ENCODE results near the gene TMEM98.
"Not testable (repeated sequence)": the region's sequence is repeated elsewhere in the genome, so short reads cannot be mapped to it uniquely, and the experiment has no call there.

The TMEM98 gene

DNA sequence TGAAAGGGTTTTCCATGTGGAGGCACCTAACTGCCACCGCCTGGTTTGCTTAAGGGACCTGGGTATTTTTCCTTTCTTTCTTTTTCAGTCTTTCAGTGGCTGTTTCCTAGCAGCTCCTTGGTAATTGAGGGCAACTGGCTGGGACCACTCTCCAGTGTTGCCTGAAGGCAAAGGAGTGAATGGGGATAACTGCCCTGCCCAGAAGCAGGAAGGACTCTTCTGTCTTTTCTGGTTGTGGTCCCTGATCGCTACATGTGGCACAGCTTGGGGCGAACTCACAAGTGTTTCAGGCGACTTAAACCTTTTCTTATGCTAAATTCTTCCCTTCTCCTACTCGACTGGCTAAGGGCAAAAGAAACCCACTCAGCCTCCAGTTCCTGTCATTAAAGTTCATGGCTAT is 10.1 kb upstream of the TMEM98 start:
- Histone ChIP-seq H3K27me3 (ENCODE audit: insufficient read depth, low read depth, severe bottlenecking) (no peaks in the 10 kb centered on the region), H3K9me3 (ENCODE audit: severe bottlenecking) (no peaks in the 10 kb centered on the region), H3K4me3 (ENCODE audit: low read depth, low read length) (no peak overlapping the region), H3K36me3 (no peaks in the 10 kb centered on the region), H3K27ac (no peak overlapping the region)
- TF ChIP-seq, protein P1, sequence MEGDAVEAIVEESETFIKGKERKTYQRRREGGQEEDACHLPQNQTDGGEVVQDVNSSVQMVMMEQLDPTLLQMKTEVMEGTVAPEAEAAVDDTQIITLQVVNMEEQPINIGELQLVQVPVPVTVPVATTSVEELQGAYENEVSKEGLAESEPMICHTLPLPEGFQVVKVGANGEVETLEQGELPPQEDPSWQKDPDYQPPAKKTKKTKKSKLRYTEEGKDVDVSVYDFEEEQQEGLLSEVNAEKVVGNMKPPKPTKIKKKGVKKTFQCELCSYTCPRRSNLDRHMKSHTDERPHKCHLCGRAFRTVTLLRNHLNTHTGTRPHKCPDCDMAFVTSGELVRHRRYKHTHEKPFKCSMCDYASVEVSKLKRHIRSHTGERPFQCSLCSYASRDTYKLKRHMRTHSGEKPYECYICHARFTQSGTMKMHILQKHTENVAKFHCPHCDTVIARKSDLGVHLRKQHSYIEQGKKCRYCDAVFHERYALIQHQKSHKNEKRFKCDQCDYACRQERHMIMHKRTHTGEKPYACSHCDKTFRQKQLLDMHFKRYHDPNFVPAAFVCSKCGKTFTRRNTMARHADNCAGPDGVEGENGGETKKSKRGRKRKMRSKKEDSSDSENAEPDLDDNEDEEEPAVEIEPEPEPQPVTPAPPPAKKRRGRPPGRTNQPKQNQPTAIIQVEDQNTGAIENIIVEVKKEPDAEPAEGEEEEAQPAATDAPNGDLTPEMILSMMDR (IDR thresholded peaks at IDR 0.05; ENCODE audit: low read depth, low read length) = no peak
- DNase-seq = no peak

DNA sequence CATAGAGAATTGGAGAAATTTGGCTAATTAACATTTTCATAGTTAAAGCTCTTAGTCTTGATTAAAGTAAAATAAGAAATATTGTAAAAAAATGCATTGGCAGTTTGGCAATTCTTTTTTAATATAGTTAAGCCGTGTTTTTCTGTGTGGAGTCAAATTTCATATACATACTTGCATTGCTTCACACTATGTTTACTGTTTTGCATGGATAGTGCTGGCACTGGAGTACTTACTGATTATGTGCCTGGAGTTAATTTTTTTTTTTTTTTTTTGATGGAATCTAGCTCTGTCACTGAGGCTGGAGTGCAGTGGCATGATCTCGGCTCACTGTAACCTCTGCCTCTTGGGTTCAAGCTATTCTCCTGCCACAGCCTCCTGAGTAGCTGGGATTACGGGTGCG is 8.1 kb upstream of the TMEM98 start:
- not testable (repeated sequence) for H3K4me3 ChIP-seq (ENCODE audit: low read depth, low read length); DNase-seq; H3K9me3 ChIP-seq (ENCODE audit: severe bottlenecking); H3K27ac ChIP-seq; H3K27me3 ChIP-seq (ENCODE audit: insufficient read depth, low read depth, severe bottlenecking); H3K36me3 ChIP-seq

DNA sequence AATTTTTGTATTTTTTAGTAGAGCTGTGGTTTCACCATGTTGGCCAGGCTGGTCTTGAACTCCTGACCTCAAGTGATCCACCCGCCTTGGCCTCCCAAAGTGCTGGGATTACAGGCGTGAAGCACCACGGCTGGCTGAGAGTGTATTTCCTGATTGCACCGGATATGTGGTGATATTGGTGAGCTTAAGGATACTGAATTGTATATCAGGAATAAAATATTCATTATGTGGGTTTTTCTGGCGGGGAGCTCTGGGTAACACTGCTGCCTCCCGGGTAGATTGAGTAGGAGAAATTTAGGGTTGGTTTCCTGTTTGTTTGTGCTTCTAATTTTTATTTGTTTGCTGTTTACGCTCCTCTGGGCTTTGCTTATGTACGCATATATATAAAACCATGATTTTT is 7.7 kb upstream of the TMEM98 start:
- no peak overlapping the region for H3K27ac ChIP-seq
- H3K27me3 ChIP-seq (ENCODE audit: insufficient read depth, low read depth, severe bottlenecking) = no peaks in the 10 kb centered on the region
- no peaks in the 10 kb centered on the region for H3K36me3 ChIP-seq
- H3K9me3 ChIP-seq (ENCODE audit: severe bottlenecking) = no peaks in the 10 kb centered on the region
- no peak overlapping the region for H3K4me3 ChIP-seq (ENCODE audit: low read depth, low read length)
- DNase-seq = no peak
- TF ChIP-seq, protein P1 (IDR thresholded peaks at IDR 0.05; ENCODE audit: low read depth, low read length) = no peak

DNA sequence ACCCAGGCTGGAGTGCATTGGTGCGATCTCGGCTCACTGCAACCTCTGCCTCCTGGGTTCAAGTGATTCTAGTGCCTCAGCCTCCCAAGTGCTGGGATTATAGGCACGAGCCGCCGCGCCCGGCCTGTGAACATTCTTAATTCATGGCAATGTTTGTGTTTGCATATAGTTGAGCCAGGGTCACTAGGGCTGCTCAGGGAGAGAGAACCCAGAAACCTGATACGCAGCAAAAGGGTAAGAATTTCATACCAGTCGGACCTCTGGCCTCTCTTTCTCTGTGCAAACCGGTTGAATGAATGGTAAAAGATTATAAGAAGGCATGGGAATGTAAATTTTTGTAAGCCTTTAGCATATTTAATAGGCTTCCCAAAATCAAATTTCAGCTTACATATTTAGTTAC is 6.9 kb upstream of the TMEM98 start:
- Histone ChIP-seq H3K4me3 (ENCODE audit: low read depth, low read length) (no peak overlapping the region), H3K36me3 (no peaks in the 10 kb centered on the region), H3K27me3 (ENCODE audit: insufficient read depth, low read depth, severe bottlenecking) (no peaks in the 10 kb centered on the region), H3K27ac (no peak overlapping the region), H3K9me3 (ENCODE audit: severe bottlenecking) (no peaks in the 10 kb centered on the region)
- TF ChIP-seq, protein P1 (IDR thresholded peaks at IDR 0.05; ENCODE audit: low read depth, low read length) = no peak
- DNase-seq = no peak

DNA sequence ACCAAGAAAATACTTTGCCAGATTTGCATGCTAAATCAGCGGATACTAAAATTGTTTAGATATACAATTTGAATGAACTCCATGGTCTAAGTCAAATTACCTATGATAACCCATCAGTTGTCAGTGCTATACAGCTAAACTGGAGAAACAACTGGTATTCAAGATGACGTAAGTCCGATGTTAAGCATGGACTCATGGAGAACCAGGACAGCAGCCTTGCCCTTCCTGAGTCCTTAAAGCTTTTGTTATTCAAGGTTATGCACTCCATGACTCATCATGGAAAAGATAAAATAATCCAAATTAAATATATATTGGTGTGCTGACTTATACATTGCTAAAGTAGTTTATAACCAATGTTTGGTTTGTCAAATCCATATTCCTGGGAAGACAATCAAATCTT is 4.0 kb upstream of the TMEM98 start:
- not testable (repeated sequence) for H3K27ac ChIP-seq; H3K9me3 ChIP-seq (ENCODE audit: severe bottlenecking); DNase-seq; H3K36me3 ChIP-seq; H3K27me3 ChIP-seq (ENCODE audit: insufficient read depth, low read depth, severe bottlenecking); H3K4me3 ChIP-seq (ENCODE audit: low read depth, low read length)

DNA sequence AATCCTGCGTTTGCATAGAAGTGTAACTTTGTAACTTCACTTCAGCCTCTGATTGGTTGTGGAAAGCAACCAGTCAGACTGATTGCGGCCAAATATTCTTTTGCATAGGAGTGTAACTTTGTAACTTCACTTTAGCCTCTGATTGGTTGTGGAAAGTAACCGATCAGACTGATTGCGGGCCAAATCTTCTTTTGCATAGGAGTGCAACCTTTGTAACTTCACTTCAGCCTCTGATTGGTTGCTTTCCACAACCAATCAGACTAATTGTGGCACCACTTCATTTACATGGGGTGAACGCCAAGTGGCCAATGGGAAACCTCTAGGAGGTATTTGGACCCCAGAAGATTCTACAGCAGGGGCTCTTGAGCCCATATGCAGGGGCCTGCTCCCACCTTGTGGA is 1.8 kb upstream of the TMEM98 start:
- Histone ChIP-seq H3K36me3 (peaks cover 3% of the 10 kb centered on the region; the same call in 1 of the 2 replicates), H3K9me3 (ENCODE audit: severe bottlenecking) (no peaks in the 10 kb centered on the region), H3K4me3 (ENCODE audit: low read depth, low read length) (no peak overlapping the region), H3K27me3 (ENCODE audit: insufficient read depth, low read depth, severe bottlenecking) (no peaks in the 10 kb centered on the region), H3K27ac (no peak overlapping the region)
- no peak for DNase-seq
- TF ChIP-seq, protein P1 (IDR thresholded peaks at IDR 0.05; ENCODE audit: low read depth, low read length) = no peak

DNA sequence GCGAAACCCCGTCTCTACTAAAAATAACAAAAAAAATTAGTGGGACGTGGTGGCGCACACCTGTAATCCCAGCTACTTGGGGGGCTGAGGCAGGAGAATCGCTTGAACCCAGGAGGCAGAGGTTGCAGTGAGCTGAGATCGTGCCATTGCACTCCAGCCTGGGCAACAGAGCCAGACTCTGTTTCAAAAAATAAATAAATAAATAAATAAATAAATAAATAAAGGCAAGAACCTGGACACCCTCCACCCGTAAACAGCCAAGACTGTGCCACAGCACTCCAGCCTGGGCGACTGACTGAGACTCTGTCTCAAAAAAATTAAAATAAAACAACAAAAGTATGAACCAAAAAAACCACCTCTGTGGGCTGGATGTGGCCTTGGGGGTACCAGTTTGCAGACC is 1.2 kb upstream of the TMEM98 start:
- not testable (repeated sequence) for H3K27me3 ChIP-seq (ENCODE audit: insufficient read depth, low read depth, severe bottlenecking); H3K4me3 ChIP-seq (ENCODE audit: low read depth, low read length)

More for the DNA sequence above, 1.2 kb upstream of the TMEM98 start:
- H3K27ac ChIP-seq; DNase-seq; H3K36me3 ChIP-seq; H3K9me3 ChIP-seq (ENCODE audit: severe bottlenecking): not testable (repeated sequence)

Data from WERI-Rb-1 (cell line).